Measurements from ENCODE around the gene PPP1CC.

- no peak for TF ChIP-seq EP300 (IDR thresholded peaks at IDR 0.05; ENCODE audit: borderline replicate concordance in 1 of 2, low read depth in 1 of 2, low read length in 1 of 2)
- no peak for TF ChIP-seq POLR2AphosphoS5 (IDR thresholded peaks at IDR 0.05; ENCODE audit: low read depth, low read length)
- TF ChIP-seq MAX (IDR thresholded peaks at IDR 0.05; ENCODE audit: low read depth) = no peak
- no peak for TF ChIP-seq CTCF (IDR thresholded peaks at IDR 0.05)
- no peak for TF ChIP-seq TAF1 (IDR thresholded peaks at IDR 0.05; ENCODE audit: borderline replicate concordance, low read depth, low read length)
- no peak for TF ChIP-seq REST (IDR thresholded peaks at IDR 0.05; ENCODE audit: low read depth, low read length)
- TF ChIP-seq YY1 (IDR thresholded peaks at IDR 0.05; ENCODE audit: low read depth) = no peak
- peak; percentile 1; the same call in 1 of the 2 replicates for TF ChIP-seq MXI1 (IDR thresholded peaks at IDR 0.05; ENCODE audit: low read depth, low read length)
- TF ChIP-seq JUND (IDR thresholded peaks at IDR 0.05) = no peak
- no peak for TF ChIP-seq FOXM1 (IDR thresholded peaks at IDR 0.05; ENCODE audit: low read depth)
- TF ChIP-seq EZH2phosphoT487 (IDR thresholded peaks at IDR 0.05; ENCODE audit: borderline replicate concordance, low read depth) = no peak
- TF ChIP-seq NRF1 (IDR thresholded peaks at IDR 0.05; ENCODE audit: low read depth, low read length) = no peak
- no peak for TF ChIP-seq SIN3A (IDR thresholded peaks at IDR 0.05; ENCODE audit: borderline replicate concordance, low read depth, low read length)
- TF ChIP-seq USF2 (IDR thresholded peaks at IDR 0.05; ENCODE audit: borderline replicate concordance, low read depth, low read length) = no peak
Observed at GRCh38 chr12:110742096-110742717, 484 bp downstream of the PPP1CC start.

All from SK-N-SH (cell line).